ACC112 (cell line): Measurements from ENCODE around the gene ACTR3.

ENCODE experiments used
- H2AFZ ChIP-seq: fragments of 200-600 bp; sonication (generic); one replicate; pipeline ENCODE4 v1.6.0; 2017; ENCODE audit warnings: antibody characterized with exemption, low read length; ENCODE audit not compliant: unreplicated experiment
- H3K27ac ChIP-seq: fragments of 200-600 bp; sonication (generic); 2 replicates; pipeline ENCODE4 v1.5.1; 2014; ENCODE audit warnings: low read depth, mild to moderate bottlenecking, antibody characterized with exemption, low read length, moderate library complexity
- H3K27me3 ChIP-seq: fragments of 200-600 bp; sonication (generic); 2 replicates; pipeline ENCODE4 v1.6.1; 2014; ENCODE audit warnings: mild to moderate bottlenecking, antibody characterized with exemption, low read length, moderate library complexity, mixed read lengths; ENCODE audit not compliant: insufficient read depth
- H3K36me3 ChIP-seq: fragments of 200-600 bp; sonication (generic); 2 replicates; pipeline ENCODE4 v1.6.1; 2016; ENCODE audit warnings: mild to moderate bottlenecking, antibody characterized with exemption, low read length, moderate library complexity, mixed read lengths; ENCODE audit not compliant: insufficient read depth
- H3K4me1 ChIP-seq: fragments of 200-600 bp; sonication (generic); one replicate; pipeline ENCODE4 v1.6.1; 2016; ENCODE audit warnings: low read length, mixed read lengths; ENCODE audit not compliant: insufficient read depth, unreplicated experiment, control insufficient read depth
- H3K4me3 ChIP-seq: fragments of 200-600 bp; sonication (generic); 2 replicates; pipeline ENCODE4 v1.5.1; 2014; ENCODE audit warnings: mild to moderate bottlenecking, low read depth, low read length
- H3K79me2 ChIP-seq: fragments of 200-600 bp; sonication (generic); one replicate; pipeline ENCODE4 v1.6.0; 2016; ENCODE audit warnings: low read length; ENCODE audit not compliant: control insufficient read depth, unreplicated experiment, insufficient read depth

ACTR3 gene

GRCh38 chr2:113906647-113907046 is 16.8 kb downstream of the ACTR3 start:
- peaks cover 3% of the 10 kb centered on the region for H3K4me1 ChIP-seq
- H2AFZ ChIP-seq = no peak overlapping the region
- no peak overlapping the region for H3K4me3 ChIP-seq
- no peak overlapping the region for H3K27ac ChIP-seq
- H3K27me3 ChIP-seq = no peaks in the 10 kb centered on the region
- peaks cover 99% of the 10 kb centered on the region for H3K79me2 ChIP-seq
- H3K36me3 ChIP-seq = peaks cover 7% of the 10 kb centered on the region

GRCh38 chr2:113907297-113907696 is 17.4 kb downstream of the ACTR3 start:
- no peak overlapping the region for H3K27ac ChIP-seq
- peaks cover 7% of the 10 kb centered on the region for H3K36me3 ChIP-seq
- no peaks in the 10 kb centered on the region for H3K27me3 ChIP-seq
- H3K4me1 ChIP-seq = peaks cover 3% of the 10 kb centered on the region
- H3K79me2 ChIP-seq = peaks cover 100% of the 10 kb centered on the region
- no peak overlapping the region for H3K4me3 ChIP-seq
- no peak overlapping the region for H2AFZ ChIP-seq

- H3K79me2 ChIP-seq = peaks cover 98% of the 10 kb centered on the region
These were observed 20.3 kb downstream of the ACTR3 start for GRCh38 chr2:113910110-113910717.

GRCh38 chr2:113910967-113911678 is 21.2 kb downstream of the ACTR3 start:
- Histone ChIP-seq H3K27me3 (no peaks in the 10 kb centered on the region), H3K36me3 (peaks cover 8% of the 10 kb centered on the region; the same call in 1 of the 2 replicates), H3K79me2 (peaks cover 98% of the 10 kb centered on the region), H3K4me1 (peaks cover 3% of the 10 kb centered on the region), H3K4me3 (no peak overlapping the region), H2AFZ (no peak overlapping the region), H3K27ac (no peak overlapping the region)

More at GRCh38 chr2:113910110-113910717, 20.3 kb downstream of the ACTR3 start:
- Histone ChIP-seq H3K36me3 (peaks cover 15% of the 10 kb centered on the region), H2AFZ (no peak overlapping the region), H3K27me3 (no peaks in the 10 kb centered on the region), H3K4me1 (peaks cover 3% of the 10 kb centered on the region), H3K4me3 (no peak overlapping the region), H3K27ac (no peak overlapping the region)

- H3K79me2 ChIP-seq = peaks cover 88% of the 10 kb centered on the region
- H3K4me1 ChIP-seq = no peaks in the 10 kb centered on the region
- no peaks in the 10 kb centered on the region for H3K27me3 ChIP-seq
- no peak overlapping the region for H3K27ac ChIP-seq
- peaks cover 31% of the 10 kb centered on the region for H3K36me3 ChIP-seq
- H2AFZ ChIP-seq = no peak overlapping the region
- no peak overlapping the region for H3K4me3 ChIP-seq
These were observed 25.4 kb downstream of the ACTR3 start for GRCh38 chr2:113915082-113915819.

GRCh38 chr2:113918229-113918628 is 28.3 kb downstream of the ACTR3 start:
- Histone ChIP-seq H3K27ac (no peak overlapping the region), H2AFZ (no peak overlapping the region), H3K27me3 (no peaks in the 10 kb centered on the region), H3K4me1 (peaks cover 5% of the 10 kb centered on the region), H3K4me3 (no peak overlapping the region), H3K79me2 (peaks cover 86% of the 10 kb centered on the region), H3K36me3 (peaks cover 38% of the 10 kb centered on the region)

- Histone ChIP-seq H3K36me3 (peaks cover 35% of the 10 kb centered on the region), H3K27me3 (no peaks in the 10 kb centered on the region), H3K27ac (no peak overlapping the region), H2AFZ (no peak overlapping the region), H3K4me1 (peaks cover 5% of the 10 kb centered on the region), H3K79me2 (peaks cover 71% of the 10 kb centered on the region), H3K4me3 (no peak overlapping the region)
These were observed 31.1 kb downstream of the ACTR3 start for GRCh38 chr2:113920996-113921395.

GRCh38 chr2:113922335-113922734 is 32.4 kb downstream of the ACTR3 start:
- Histone ChIP-seq H3K36me3 (peaks cover 38% of the 10 kb centered on the region), H3K27me3 (no peaks in the 10 kb centered on the region), H2AFZ (no peak overlapping the region), H3K79me2 (peaks cover 71% of the 10 kb centered on the region), H3K27ac (no peak overlapping the region), H3K4me3 (no peak overlapping the region), H3K4me1 (peaks cover 5% of the 10 kb centered on the region)

- no peaks in the 10 kb centered on the region for H3K27me3 ChIP-seq
- no peak overlapping the region for H3K27ac ChIP-seq
- H2AFZ ChIP-seq = no peak overlapping the region
- no peak overlapping the region for H3K4me3 ChIP-seq
- H3K79me2 ChIP-seq = peaks cover 68% of the 10 kb centered on the region
- H3K4me1 ChIP-seq = peaks cover 5% of the 10 kb centered on the region
- H3K36me3 ChIP-seq = peaks cover 36% of the 10 kb centered on the region
These were observed 32.9 kb downstream of the ACTR3 start for GRCh38 chr2:113922784-113923183.

GRCh38 chr2:113925884-113926283 is 36.0 kb downstream of the ACTR3 start:
- H3K79me2 ChIP-seq = peaks cover 69% of the 10 kb centered on the region
- no peak overlapping the region for H3K27ac ChIP-seq
- no peak overlapping the region for H3K4me3 ChIP-seq
- H3K36me3 ChIP-seq = peaks cover 33% of the 10 kb centered on the region
- H2AFZ ChIP-seq = no peak overlapping the region
- H3K4me1 ChIP-seq = peaks cover under 1% of the 10 kb centered on the region
- H3K27me3 ChIP-seq = no peaks in the 10 kb centered on the region
